ENCODE results near the gene PPIA.

PPIA gene

DNA sequence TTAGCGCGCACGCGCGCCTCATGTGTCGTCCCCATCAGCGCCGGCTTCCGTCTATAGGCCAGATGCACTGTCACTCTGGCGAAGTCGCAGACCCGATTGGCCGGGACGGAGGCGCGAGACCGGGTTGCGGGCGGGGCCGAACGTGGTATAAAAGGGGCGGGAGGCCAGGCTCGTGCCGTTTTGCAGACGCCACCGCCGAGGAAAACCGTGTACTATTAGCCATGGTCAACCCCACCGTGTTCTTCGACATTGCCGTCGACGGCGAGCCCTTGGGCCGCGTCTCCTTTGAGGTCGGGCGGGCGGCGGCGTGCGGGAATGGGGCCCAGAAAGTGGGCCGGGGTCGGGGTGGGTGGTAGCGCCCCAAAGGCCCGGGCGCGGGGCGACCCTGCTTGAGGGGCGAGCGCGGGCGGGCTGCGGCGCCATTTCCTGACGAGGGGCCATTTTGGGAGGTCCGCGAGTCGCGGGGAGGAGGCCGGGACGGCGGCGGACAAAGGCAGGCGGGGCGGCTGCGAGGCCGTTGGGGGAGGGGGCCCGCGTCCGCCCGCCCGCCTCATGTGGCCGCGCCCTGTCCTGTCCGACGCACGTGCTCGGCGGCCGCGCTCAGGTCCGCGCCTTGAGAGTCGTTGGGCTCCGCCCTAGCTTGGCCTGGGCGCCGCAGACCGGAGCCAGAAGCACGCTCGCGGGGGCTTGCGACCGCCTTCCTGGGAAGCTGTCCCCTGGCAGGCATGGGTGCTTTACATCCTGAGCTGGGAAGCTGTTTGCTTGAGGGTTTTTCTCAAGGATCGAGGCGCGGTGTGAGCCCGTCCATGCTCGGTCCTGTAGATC lies at the start of gene PPIA:
Gene PPIA, plus strand, starts transcription at position 178 of the 825 bp plus-strand sequence. Its CDS starts 44 bp downstream, at position 222.
- in situ Hi-C loops (cut with MboI; ENCODE audit: low sequenced_read_pairs), result no loop called here

DNA sequence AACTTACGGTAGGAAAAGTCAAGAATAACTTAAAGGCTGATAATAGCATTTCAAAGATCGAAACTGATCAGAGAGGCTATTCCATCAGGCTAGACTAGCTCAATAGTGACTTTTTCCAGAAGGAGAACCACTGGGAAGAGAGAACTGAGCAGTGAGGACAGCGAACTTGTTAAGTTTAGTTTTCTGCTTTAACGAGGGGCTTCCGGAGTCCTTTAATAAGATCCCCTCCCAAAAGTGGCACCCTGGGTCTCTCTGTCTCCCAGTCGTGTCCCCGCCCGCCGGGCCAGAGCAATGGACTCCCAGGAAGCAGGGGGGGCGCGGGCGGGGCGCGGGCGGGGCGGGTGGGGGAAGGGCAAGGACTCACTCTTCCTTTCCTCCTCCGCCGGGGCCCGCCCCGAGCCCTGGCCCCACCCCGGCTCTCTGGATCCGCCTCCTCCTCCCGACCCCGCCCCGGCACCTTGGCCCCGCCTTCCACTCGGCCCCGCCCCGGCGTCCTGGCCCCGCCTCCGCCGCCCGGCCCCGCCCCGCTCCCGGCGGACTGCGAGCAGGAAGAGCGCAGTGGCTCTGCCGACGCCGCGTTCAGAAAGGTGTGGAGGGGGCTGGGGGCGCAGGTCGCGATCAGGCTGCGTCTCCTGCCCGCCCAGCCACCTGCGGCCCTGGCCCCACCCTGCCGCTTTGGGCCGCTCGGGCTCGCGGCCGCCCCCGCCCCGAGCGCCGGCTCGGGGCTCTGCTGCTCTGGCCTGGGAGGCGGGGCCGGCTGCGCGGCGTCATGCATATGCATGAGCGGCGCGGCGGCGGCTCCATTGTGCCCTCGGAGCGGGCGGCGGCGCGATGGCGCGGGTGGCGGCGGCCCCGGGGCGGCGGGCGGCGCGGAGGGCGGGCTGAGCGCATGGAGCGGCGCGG lies 48.2 kb upstream of the PPIA start, which contains the start of gene ZMIZ2:
Gene ZMIZ2, plus strand, starts transcription at position 803 of the 903 bp plus-strand sequence. CDS start 7,403 bp downstream, outside the sequence.
- in situ Hi-C loops (cut with MboI; ENCODE audit: low sequenced_read_pairs), result no loop called here

DNA sequence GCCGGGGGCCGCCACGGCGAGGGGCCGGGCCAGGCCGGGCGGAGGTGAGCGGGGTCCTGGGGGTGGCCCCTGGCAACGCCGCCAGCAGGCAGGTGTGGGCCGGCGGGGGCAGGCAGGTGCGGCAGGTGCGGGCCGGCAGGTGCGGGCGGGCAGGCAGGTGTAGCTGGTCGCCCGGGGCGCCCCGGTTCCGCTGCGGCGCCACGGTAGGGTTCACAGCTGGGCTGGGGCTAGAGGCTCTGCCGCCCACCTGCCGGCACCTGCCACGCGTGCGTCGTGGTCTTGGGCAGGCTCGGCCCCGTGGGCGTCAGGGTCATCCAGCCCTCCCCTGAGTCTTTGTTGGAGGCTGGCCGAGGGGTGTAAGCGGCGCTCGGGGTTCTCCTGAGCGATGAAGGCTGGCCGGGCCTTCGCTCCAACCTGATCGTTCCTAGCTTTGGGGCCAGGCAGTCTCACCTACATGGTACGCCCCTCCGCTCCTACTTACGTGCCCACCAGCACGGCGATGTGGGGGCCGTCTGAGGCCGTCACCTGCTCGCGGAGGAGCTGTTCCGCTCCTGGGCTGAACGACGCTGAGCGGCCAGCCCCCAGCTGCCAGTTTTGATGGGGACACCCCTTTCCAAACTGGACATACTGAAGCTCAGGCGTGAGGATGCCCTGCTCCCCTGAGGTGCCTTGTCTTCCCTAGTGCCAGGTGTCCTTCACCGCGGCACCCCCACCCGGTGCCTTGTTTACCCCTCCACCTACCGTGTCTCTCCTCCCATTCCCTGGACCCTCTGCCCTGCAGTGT lies 47.3 kb upstream of the PPIA start:
- in situ Hi-C loops (cut with MboI; ENCODE audit: low sequenced_read_pairs), result no loop called here

DNA sequence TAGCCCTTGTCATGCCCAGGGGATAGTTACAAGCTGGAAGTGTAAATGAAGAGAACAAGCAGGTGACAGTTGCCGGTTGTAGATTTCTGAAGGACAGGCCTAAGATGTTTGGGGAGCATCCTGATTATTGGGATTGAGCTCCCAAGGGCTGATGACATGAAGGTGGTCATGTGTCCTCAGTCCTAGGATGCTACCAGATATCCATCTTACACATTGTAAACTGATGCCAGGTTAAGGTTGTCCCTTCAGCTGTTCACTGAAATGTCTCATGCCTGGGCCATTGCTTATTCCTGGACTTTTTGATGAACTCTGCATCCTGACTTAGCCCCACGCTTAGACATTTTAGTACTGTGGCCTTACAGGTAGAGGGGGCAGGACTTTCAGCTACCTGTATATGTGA lies 46.5 kb upstream of the PPIA start:
- in situ Hi-C loops (cut with MboI; ENCODE audit: low sequenced_read_pairs), result no loop called here

DNA sequence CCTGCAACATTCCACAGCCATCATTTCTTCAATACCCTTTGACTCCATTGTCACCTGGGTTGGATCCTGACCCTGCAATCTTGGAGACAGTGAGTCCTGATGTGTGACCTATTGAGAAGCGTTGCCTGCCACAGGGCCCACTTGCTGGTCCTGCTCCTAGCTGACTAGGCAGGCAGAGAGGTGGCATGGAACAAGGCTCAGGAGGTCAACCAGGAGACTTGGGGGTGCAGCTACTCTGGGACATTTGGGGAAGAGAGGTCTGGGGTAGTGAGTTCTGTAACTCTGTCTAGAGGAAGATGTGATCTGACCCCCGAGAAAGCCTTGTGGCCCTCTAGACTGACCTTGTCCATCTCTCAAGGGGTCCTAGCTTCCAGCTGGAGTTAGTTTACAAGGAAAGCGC lies 46.1 kb upstream of the PPIA start:
- in situ Hi-C loops (cut with MboI; ENCODE audit: low sequenced_read_pairs), result no loop called here

DNA sequence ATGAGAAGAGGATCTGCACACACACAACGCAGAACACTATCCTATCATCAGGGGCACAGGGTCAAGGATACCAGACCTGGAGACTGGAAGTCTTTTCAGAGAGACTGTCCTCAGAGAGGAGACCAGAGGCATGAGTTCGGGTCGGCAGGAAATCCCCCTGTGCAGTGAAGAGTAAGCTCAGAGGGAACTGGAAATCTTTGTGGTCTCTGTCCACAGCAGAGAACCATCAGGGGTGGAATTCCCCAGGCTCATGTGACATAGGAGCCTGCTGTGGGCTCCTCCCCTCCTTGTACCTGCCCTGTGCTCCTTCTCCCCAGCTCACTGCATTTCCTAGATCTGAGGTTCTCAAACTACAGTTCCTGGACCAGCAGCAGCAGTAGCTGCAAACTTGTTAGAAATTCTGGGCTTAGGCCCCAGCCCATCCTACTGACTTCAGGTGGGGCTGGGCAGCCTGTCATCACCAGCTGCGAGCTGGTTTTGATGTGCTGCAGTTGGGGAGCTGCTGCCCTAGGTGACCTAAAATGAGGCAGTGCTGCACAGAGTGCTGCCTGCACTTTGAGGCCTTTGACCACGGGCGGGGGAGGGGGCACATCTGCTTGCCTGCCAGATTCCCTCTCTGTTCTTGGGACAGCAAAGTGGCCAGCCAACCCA lies 45.4 kb upstream of the PPIA start:
- in situ Hi-C loops (cut with MboI; ENCODE audit: low sequenced_read_pairs), result no loop called here

DNA sequence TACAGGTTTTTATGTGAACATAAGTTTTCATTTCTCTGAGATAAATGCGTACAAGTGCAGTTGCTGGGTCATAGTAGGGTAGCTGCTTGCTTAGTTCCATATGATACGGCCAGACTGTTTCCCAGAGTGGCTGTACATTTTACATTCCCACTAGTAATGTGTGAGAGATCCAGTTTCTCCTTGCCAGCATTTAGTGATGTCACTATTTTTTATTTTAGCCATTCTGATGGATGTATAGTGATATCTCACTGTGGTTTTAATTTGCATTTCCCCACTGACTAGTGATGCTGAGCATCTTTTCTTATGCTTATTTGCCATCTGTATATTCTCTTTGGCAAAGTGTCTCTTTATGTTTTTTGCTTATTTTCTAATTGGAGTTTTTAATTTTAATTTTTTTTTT lies 43.7 kb upstream of the PPIA start:
- in situ Hi-C loops (cut with MboI; ENCODE audit: low sequenced_read_pairs), result no loop called here

DNA sequence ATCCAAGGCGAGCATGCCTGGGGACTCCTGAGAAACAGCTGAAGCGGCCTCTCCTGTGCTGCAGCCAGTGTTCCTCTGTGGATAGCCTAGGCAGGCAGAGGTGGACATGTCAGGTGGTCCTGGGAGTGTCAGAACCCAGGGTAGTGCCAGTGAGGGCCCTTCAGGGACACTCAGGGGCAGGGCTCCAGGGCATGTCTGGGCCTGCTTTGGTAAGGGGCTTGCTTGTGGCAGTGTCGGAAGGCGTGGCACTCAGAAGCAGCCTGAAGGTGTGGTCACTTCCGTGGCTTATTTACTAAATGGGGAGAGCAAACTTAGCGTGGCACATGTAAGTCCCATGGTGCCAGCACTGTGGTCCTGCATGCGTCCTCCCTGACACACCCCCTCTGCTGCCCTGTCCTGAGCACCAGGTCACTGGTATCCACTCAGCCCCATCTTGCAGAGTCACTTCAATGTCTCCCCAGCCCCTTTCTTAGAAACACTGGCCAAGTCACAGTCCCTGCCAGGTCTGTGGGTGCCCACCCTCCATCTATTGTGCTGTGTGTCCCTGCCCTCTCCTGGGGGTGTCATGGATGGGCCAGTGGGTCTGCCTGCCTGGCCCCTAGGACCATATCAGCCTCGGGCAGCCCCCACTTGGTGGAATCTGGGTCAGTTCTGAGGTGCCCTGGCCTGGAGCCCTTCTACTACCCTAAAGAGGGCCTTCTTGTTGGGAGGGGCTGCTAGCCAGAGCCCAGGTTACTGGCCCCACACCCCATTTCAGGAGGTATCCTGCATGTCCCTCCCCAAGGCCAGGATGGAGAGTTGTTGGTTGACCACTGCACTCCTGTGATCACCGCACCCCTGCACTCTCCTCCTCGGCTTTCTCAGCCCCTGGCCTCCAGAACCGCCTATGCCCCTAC lies 41.4 kb upstream of the PPIA start:
- in situ Hi-C loops (cut with MboI; ENCODE audit: low sequenced_read_pairs), result no loop called here

DNA sequence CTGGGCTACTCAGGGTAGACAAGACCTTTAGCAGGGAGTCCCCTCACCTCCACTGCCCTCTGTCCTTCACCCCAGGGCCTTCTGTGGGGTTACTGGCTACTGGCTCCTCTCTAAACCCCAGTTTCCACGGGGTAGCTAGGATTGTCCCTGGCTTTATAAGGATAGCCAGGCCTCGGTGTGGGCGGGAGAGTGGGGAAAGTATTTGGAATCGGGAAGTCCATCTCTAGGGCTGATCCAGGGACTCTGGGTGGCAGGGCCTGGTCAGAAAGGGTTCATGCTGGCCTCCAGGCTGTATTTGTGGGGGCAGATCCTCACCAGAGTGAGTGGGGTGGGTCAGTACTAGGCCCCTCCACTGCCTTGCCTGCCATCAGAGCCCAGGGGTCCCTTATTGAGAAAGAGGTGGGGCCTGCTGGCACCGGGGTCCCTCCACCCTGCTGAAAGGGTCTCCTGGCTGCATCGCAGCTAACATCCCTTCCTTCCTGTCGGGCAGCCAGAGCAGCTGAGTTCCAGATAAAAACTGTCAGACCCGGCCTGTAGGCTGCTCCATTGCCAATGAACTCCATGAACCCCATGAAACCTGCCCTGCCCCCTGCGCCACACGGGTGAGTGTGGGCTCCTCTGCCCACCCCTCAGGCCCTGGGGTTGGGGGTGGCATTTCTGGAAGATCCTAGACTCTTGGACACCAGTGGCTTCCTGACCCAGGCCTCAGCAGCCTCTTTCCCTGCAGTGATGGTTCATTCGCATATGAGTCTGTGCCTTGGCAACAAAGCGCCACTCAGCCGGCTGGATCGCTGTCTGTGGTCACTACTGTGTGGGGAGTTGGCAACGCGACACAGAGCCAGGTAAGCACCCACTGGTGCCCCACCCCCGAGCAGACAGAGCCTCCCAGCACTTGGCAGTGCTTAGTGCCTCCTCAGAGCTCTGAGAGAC lies 40.5 kb upstream of the PPIA start:
- in situ Hi-C loops (cut with MboI; ENCODE audit: low sequenced_read_pairs), result no loop called here

DNA sequence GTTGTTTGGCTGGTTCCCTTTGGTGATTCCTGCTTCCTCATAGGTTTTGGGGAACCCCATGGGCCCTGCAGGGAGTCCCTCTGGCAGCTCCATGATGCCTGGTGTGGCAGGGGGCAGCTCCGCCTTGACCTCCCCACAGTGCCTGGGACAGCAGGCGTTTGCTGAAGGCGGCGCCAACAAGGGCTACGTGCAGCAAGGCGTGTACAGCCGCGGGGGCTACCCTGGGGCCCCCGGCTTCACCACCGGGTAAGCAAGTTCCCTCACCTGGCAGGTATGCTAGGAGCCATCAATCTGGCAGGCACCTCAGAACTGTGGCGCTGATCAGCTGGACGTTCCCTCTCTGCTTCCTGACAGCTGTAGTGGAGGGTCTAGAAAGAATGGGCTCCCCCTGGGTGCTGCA lies 39.6 kb upstream of the PPIA start:
- in situ Hi-C loops (cut with MboI; ENCODE audit: low sequenced_read_pairs), result no loop called here

DNA sequence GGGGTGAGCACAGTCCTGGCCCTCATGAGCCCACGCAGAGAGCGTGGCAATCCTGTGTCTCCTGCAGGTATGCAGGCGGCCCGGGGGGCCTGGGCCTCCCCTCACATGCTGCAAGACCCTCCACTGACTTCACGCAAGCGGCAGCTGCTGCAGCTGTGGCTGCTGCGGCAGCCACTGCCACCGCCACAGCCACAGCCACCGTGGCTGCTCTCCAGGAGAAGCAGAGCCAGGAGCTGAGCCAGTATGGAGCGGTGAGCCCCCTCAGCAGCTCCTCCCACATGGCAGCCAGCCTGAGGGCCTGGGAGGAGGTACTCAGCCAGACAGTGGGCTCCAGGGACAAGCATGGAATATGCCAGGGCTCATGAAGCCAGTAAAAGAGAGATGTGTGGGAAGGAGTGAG lies 39.2 kb upstream of the PPIA start:
- in situ Hi-C loops (cut with MboI; ENCODE audit: low sequenced_read_pairs), result no loop called here

DNA sequence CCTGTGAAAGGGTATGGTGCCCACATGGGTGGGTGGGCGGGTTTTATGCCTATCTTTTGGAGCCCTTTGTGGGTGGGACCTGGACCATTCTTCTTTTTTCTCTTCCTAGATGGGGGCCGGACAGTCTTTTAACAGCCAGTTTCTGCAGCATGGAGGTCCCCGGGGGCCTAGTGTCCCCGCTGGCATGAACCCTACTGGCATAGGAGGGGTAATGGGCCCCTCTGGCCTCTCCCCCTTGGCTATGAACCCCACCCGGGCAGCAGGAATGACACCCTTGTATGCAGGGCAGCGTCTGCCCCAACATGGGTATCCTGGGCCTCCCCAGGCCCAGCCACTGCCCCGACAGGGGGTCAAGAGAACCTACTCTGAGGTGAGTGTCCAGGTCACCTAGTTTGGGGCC lies 38.7 kb upstream of the PPIA start:
- in situ Hi-C loops (cut with MboI; ENCODE audit: low sequenced_read_pairs), result no loop called here

DNA sequence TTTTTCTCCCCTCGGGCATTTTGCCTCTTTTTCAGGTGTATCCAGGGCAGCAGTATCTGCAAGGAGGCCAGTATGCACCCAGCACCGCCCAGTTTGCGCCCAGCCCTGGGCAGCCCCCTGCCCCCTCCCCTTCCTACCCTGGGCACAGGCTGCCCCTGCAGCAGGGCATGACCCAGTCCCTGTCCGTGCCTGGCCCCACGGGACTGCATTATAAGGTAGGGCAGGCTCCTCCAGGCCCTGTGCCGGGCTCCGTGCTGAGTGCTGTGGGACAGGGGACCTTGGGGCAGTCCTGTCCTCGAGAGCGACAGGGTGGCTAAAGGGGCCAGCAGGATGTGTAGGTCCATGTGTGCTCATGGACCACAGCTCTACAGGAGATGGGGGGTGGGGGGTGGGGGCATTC lies 37.2 kb upstream of the PPIA start:
- in situ Hi-C loops (cut with MboI; ENCODE audit: low sequenced_read_pairs), result no loop called here

DNA sequence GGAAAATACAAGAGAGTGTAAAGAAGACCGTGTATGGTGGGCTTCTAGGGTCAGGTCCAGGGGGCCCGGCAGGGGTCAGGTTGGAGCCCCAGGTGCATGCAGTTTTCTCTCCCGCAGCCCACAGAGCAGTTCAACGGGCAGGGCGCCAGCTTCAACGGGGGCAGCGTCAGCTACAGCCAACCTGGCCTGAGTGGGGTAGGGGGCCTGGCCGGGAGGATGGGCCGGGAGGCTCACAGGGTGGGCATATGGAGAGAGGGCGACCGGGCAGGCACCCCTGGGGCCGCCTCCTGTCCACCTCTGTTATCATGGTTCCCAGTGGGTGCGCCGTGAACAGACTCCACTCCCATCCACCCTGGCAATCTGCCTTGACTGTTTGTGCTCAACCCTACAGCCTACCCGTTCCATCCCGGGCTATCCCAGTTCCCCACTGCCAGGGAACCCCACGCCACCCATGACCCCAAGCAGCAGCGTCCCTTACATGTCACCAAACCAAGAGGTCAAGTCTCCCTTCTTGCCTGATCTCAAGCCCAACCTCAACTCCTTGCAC lies 36.4 kb upstream of the PPIA start:
- in situ Hi-C loops (cut with MboI; ENCODE audit: low sequenced_read_pairs), result no loop called here

DNA sequence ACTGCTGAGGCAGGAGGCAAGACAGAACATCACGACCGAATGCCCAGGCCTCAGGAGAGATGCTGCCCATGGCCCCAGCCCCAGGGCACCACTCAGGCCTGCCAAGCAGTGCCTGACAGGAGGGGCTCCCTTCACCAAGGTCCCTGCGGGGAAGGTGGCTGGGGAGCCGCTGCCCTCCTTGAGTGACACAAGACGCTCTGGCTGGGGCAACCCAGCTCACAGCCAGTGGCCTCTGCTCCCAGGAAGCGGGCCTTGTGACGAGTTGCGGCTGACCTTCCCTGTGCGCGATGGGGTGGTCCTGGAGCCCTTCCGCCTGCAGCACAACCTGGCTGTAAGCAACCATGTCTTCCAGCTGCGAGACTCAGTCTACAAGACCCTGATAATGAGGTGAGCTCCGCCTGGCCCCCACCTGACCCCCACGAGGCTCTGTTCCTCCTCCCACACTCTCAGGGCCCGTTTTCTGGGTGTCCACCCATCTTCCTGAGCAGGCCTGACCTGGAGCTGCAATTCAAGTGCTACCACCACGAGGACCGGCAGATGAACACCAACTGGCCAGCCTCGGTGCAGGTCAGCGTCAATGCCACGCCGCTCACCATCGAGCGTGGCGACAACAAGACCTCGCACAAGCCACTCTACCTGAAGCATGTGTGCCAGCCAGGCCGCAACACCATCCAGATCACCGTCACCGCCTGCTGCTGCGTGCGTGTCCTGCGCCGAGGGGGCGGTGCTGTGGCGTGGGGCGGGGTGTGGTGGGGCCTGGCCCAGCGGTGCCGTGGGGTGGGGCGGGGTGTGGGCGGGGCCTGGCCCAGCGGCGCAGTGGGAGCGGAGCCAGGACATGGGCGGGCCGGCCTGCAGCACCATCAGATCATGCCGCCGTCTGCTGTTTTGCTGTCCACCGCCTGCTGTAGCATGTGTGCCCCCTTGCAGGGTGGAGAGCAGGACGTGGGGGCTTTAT lies 35.0 kb upstream of the PPIA start:
- in situ Hi-C loops (cut with MboI; ENCODE audit: low sequenced_read_pairs), result no loop called here

DNA sequence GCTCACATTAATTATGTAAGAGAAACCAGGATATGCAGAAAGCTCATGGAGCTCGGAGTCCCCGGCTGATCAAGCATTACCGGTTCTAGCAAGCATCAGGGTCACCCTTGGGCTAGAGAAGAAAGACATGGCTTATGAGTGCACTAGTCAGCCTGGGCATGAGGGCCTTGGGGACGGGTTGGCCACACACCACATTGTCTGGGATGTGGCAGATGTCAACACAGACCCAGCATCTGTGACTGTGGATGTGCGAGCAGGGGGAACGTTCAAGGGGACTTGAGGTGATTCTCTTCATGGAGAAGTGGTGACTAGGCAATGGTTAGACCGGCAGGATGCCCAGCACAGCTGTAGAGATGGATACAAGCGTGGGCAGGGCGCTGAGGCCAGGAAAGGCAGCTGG lies 34.2 kb upstream of the PPIA start:
- in situ Hi-C loops (cut with MboI; ENCODE audit: low sequenced_read_pairs), result no loop called here
